Epithelial cell of proximal tubule (primary cell): ENCODE measurements around the gene LRRC31. TPM values are rescaled to one million over a fixed set of nuclear protein-coding genes. Genes with fewer than 3 reads are reported as not detected.

Experiments
- DNase-seq: peaks from one replicate; pipeline ENCODE4 v3.0.0-alpha.2; 2011; ENCODE audit warnings: low read depth
- H3K4me3 ChIP-seq: 2 replicates; pipeline ENCODE4 v1.5.1; 2011; ENCODE audit warnings: low read depth, mild to moderate bottlenecking, low read length
- total RNA-seq: library from RNA; depleted of rRNA; stranded (reverse); fragments of >200 nt; gene quantifications from 2 replicates; pipeline ENCODE4 v1.2.3, GENCODE V29; 2015
- TF ChIP-seq, protein P1 (sequence below): conservative IDR thresholded peaks from 2 replicates; pipeline ENCODE4 v1.5.1; 2012; ENCODE audit warnings: low read depth, mild to moderate bottlenecking, low read length

LRRC31 gene
- total RNA-seq, 1 donor from 2014 or later = not detected

DNA sequence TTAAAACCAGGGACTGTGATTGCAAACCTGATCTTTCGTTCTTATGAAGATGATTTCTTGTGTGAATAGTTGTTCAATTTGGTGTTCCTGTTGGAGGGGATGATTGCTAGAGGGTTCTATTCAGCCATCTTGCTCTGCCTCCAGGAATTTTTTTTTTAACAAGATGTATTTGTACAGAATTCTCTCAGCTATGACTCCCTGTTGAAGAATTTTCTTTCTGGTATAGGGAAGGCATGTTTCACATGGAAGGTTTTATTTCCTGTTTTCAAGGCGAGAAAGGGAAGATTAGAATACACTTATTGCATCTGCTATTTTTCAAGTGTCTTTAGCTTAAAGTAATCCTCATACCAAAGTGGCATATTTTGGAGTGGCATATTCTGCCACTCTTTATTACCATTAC lies 51.4 kb downstream of the LRRC31 start:
- no peak for DNase-seq
- no peak overlapping the region for H3K4me3 ChIP-seq
- TF ChIP-seq, protein P1, sequence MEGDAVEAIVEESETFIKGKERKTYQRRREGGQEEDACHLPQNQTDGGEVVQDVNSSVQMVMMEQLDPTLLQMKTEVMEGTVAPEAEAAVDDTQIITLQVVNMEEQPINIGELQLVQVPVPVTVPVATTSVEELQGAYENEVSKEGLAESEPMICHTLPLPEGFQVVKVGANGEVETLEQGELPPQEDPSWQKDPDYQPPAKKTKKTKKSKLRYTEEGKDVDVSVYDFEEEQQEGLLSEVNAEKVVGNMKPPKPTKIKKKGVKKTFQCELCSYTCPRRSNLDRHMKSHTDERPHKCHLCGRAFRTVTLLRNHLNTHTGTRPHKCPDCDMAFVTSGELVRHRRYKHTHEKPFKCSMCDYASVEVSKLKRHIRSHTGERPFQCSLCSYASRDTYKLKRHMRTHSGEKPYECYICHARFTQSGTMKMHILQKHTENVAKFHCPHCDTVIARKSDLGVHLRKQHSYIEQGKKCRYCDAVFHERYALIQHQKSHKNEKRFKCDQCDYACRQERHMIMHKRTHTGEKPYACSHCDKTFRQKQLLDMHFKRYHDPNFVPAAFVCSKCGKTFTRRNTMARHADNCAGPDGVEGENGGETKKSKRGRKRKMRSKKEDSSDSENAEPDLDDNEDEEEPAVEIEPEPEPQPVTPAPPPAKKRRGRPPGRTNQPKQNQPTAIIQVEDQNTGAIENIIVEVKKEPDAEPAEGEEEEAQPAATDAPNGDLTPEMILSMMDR = no peak

DNA sequence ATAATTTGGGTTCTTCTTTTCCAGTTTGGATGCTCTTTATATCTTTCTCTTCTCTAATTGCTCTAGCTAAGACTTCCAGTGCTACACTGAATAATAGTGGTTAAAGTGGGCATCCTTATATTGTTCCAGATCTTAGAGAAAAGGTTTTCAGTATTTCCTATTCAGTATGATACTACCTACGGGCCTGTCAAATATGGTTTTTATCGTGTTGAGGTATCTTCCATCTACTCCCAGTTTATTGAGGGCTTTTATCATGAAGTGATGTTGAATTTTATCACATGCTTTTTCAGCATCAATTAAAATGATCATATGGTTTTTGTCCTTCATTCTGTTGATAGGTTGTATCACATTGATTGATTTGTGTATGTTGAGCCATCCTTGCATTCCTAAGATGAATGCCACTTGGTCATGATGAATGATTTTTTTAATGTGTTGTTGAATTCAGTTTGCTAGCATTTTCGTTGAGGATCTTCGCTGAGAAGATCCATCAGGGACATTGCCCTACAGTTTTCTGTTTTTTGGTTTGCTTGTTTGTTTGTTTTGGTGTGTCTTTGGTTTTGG lies 54.1 kb downstream of the LRRC31 start:
- H3K4me3 ChIP-seq = no peak overlapping the region
- no peak for DNase-seq
- TF ChIP-seq, protein P1 = no peak

DNA sequence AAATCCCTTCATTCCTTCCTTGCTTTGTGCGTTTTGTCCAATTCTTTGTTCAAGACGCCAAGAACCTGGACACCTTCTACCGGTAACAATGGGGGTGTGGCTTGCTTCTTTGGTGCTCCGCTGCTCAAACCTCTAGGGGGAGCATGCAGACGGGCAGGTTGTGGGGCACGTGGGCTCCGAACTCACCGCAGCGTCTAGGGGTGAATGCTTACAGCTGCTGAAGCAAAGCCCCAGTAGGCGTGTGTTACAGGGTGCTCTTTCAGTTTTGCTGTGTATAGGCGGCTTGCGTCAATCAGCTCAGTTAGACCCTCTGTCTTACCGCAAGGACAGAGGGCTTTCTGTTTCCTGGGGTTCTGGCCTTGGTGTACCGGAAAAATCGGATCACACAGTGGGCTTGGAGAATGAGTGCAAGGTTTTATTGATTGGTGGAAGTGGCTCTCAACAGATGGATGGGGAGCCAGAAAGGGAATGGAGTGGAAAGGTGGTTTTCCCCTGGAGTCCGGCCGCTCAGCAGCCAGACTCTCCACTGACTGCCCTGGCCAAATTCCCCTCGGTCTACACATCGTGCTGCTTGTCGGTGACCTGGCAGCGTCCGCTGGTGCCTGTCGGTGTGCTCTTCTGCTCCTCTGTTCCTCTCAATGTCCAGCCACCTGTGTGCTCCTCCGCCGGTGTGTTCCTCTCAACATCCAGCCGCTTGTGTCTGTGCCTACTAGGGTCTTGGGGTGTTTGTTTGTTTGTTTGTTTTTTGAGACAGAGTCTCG lies 55.8 kb downstream of the LRRC31 start:
- H3K4me3 ChIP-seq = peak overlapping the region; percentile 66

DNA sequence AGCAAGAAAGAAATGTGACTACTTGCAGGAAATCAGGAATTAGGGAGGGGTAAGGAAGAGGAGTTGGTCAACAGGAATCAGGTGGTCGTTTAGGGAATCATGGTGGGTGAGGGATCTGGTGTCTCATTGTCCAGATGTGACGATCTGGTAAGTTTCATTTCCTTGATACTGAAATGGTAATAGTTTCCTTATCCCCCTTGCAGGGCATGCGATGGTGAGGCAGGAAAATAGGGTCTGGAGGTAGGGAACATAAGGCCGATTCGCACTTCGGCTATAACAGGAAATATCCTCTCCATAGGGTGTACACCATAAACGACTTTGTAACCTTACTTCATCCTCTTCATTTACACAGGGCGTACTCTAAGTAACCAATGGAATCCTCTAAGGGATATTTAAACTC lies 56.5 kb downstream of the LRRC31 start:
- H3K4me3 ChIP-seq = peak overlapping the region; percentile 66
- TF ChIP-seq, protein P1 = no peak

More for the DNA sequence above, 55.8 kb downstream of the LRRC31 start:
- TF ChIP-seq, protein P1 = peak; percentile 51
- DNase-seq = no peak

DNA sequence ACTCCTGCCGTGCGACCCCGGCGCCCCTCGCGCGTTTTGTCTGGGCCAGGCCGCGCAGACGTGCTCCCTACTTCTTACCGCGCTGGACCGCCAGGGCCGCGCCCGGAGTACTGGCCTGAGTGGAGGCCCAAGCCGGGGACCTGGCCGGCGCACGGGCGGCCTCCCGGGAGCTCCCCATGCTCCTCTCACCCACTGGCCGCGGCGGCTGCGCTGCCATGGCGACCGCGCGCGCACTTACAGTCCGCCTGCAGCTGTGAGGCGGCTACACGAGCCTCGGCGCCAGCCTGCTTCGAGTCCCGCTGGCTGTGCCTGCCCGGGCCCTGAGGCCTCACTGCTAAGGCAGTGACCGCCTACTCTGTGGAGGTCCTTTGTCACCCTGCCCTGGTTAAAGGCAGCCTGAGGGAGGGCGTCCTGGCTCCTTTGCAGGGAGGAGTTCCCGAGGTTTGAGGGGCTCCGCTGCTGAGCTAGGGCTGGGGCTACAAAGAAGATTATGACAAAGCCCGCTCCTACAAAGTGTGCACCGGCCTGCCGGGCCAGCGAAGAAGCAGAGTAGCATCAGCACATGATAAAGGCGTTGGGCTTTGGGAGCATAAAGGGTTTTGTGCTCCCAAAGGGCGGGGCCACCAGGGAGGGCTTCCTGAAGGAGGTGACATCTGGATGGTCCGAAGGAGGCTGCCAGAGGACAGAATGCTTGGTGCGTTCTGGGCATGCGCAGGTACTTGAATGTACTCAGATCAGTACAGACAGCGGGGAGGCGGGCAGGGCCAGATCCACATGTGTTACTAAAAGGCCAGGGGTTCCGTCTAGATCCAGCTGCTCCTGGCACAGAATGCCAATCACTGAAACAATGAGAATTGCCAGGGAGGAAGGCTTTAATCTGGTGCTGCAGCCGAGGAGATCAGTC lies 57.2 kb downstream of the LRRC31 start, which contains the start of the genes LRRC34 and LRRIQ4:
TSS of gene LRRC34 (minus strand) at position 573 of the 904 bp plus-strand sequence. CDS start at position 217, 356 bp downstream.
TSS of gene LRRIQ4 (plus strand) at position 539 of the 904 bp plus-strand sequence. CDS start 9,052 bp downstream, outside the sequence.
- peak within 1 kb of the TSS; percentile 66 for H3K4me3 ChIP-seq
- TF ChIP-seq, protein P1 = no peak
- DNase-seq = no peak

More for the DNA sequence above, 56.5 kb downstream of the LRRC31 start:
- DNase-seq = no peak

DNA sequence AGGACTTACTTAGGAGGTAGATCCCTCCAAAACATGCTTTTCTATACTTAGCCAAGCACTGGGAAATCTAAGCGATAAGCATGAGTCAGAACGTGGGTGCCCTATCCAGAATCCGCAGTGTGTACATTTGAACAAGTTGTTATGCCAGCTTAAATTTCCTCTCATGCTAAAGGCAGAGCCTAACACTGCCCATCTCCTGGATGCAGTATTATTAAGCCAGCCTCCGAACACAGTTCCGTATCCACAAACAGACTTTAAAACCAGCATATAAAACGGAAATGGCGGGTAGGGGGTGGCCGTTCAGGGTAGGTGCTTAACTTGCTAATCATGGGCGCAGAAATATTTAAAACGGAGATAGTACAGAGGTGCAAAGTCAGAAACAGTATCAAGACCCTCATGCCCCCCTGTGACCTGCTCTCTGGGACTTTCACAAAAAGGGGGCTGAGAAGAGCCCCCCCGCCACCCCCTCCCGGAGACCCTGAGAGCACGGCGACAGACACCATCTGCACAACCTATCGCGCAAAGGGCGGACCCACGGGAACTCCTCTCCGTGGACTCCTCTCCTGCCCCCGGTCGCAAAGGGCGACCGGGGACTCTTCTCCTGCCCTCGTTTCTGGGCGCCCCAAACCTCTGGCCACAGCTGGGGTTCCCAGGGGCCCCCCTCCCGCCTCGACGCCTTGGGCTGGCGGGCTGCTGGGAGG lies 58.0 kb downstream of the LRRC31 start:
- DNase-seq = no peak
- H3K4me3 ChIP-seq = peak overlapping the region; percentile 66
- TF ChIP-seq, protein P1 = no peak
